SH-SY5Y (cell line): ENCODE measurements around the gene GNPNAT1.

Experiments
- GATA2 ChIP-seq: IDR thresholded peaks from 2 replicates; pipeline ENCODE4 v1.6.1; 2011; ENCODE audit warnings: mild to moderate bottlenecking, low read depth, low read length
- GATA3 ChIP-seq: IDR thresholded peaks from 2 replicates; pipeline ENCODE4 v1.6.1; 2011; ENCODE audit warnings: low read depth, mild to moderate bottlenecking, low read length, moderate library complexity

DNA sequence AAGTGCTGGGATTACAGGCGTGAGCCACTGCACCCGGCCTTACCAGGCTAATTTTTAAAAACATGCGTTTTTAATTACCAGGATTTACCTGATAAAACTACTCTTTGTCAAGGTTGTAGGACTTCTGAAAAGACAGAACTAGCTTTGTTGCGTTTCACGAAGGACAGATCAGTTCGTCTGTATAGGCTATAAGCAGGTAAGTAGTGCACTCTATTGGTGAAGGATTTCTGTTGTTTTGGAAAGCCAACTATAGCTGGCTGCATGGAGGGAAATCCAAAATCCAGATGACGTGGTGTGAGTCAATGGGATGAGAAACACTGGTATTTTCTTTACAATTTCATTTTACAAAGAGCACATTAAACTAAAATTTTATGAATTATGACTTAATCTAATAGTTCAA lies 14.6 kb downstream of the GNPNAT1 start:
- no peak for TF ChIP-seq GATA2
- TF ChIP-seq GATA3 = no peak
